ENCODE data around the gene LRIT1. TPM values are rescaled to one million over a fixed set of nuclear protein-coding genes. Genes with fewer than 3 reads are reported as not detected.

Gene LRIT1
- total RNA-seq, 1 experiment from 2014 or later, result not detected

- Histone ChIP-seq H3F3A (ENCODE audit: insufficient read depth, low read depth) (peaks cover 19% of the 10 kb centered on the region), H3K4me1 (replicated peaks; ENCODE audit: insufficient read depth) (peaks cover 20% of the 10 kb centered on the region), H3K9me2 (ENCODE audit: insufficient read depth) (no peaks in the 10 kb centered on the region), H3K4me3 (no peak overlapping the region), H3K9me3 (ENCODE audit: insufficient read depth, low read depth) (no peaks in the 10 kb centered on the region), H3K27ac (peak overlapping the region; percentile 64), H4K20me1 (ENCODE audit: insufficient read depth) (no peaks in the 10 kb centered on the region), H2AFZ (no peak overlapping the region), H3K79me2 (ENCODE audit: low read depth) (no peaks in the 10 kb centered on the region), H3K27me3 (ENCODE audit: insufficient read depth, low read depth) (no peaks in the 10 kb centered on the region), H3K36me3 (ENCODE audit: low read depth) (no peaks in the 10 kb centered on the region), H3K4me2 (peak overlapping the region; percentile 11; the same call in 1 of the 2 replicates)
- intact Hi-C loops (cut with micrococcal nuclease; ENCODE audit: unreplicated experiment), result loop anchor here (1.0 kb wide), 2 partner anchors 67 to 225 kb away; no protein-coding TSS in a partner anchor
- ChIA-PET POLR2A (ENCODE audit: unreplicated experiment) (no interaction called here), CTCF (no interaction called here)
- BruUV-seq (replicated peaks), result no TSS peak
- peak; percentile 36 to 80 for DNase-seq
- TF ChIP-seq EZH2 (IDR thresholded peaks at IDR 0.05; ENCODE audit: low read depth), result no peak
- TF ChIP-seq, protein P1, sequence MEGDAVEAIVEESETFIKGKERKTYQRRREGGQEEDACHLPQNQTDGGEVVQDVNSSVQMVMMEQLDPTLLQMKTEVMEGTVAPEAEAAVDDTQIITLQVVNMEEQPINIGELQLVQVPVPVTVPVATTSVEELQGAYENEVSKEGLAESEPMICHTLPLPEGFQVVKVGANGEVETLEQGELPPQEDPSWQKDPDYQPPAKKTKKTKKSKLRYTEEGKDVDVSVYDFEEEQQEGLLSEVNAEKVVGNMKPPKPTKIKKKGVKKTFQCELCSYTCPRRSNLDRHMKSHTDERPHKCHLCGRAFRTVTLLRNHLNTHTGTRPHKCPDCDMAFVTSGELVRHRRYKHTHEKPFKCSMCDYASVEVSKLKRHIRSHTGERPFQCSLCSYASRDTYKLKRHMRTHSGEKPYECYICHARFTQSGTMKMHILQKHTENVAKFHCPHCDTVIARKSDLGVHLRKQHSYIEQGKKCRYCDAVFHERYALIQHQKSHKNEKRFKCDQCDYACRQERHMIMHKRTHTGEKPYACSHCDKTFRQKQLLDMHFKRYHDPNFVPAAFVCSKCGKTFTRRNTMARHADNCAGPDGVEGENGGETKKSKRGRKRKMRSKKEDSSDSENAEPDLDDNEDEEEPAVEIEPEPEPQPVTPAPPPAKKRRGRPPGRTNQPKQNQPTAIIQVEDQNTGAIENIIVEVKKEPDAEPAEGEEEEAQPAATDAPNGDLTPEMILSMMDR (conservative IDR thresholded peaks at IDR 0.05), result no peak
These were observed 28.4 kb upstream of the LRIT1 start for GRCh38 chr10:84269773-84270172.

DNA sequence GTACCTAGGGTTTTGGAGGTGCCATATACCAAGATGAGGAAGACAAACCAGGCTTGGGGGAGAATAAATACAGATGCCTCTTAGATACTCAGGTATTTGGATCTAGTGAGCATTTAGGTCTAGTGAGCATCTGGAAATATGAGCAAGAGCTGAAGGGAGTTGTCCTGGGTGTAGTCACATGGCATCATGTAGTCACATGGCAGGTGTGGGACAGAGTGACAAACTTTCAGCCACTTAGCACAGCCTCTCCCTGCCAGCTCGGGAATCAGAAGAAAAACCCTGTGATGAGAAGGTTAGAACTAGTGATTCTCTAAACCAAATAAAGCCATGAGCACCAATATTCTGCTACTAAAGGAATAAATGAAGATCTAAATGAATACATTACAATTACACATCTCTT lies 27.8 kb upstream of the LRIT1 start:
- Histone ChIP-seq H3K27me3 (ENCODE audit: insufficient read depth, low read depth) (peaks cover under 1% of the 10 kb centered on the region; the same call in 1 of the 2 replicates), H2AFZ (no peak overlapping the region), H3K4me3 (no peak overlapping the region), H3K36me3 (ENCODE audit: low read depth) (no peaks in the 10 kb centered on the region), H3K9me3 (ENCODE audit: insufficient read depth, low read depth) (no peaks in the 10 kb centered on the region), H3K79me2 (ENCODE audit: low read depth) (no peaks in the 10 kb centered on the region), H3F3A (ENCODE audit: insufficient read depth, low read depth) (peaks cover 19% of the 10 kb centered on the region), H3K27ac (peak overlapping the region; percentile 64), H3K4me1 (replicated peaks; ENCODE audit: insufficient read depth) (peaks cover 20% of the 10 kb centered on the region), H3K4me2 (peak overlapping the region; percentile 11; the same call in 1 of the 2 replicates), H3K9me2 (ENCODE audit: insufficient read depth) (no peaks in the 10 kb centered on the region), H4K20me1 (ENCODE audit: insufficient read depth) (no peaks in the 10 kb centered on the region)
- TF ChIP-seq, protein P1 (conservative IDR thresholded peaks at IDR 0.05), result no peak
- no peak for TF ChIP-seq EZH2 (IDR thresholded peaks at IDR 0.05; ENCODE audit: low read depth)
- intact Hi-C loops (cut with micrococcal nuclease; ENCODE audit: unreplicated experiment), result no loop called here
- CTCF ChIA-PET, result no interaction called here
- no peak for DNase-seq
- BruUV-seq (replicated peaks), result no TSS peak
- POLR2A ChIA-PET (ENCODE audit: unreplicated experiment), result no interaction called here

GRCh38 chr10:84267503-84268126 lies 26.3 kb upstream of the LRIT1 start:
- Histone ChIP-seq H3F3A (ENCODE audit: insufficient read depth, low read depth) (peaks cover 19% of the 10 kb centered on the region), H3K36me3 (ENCODE audit: low read depth) (no peaks in the 10 kb centered on the region), H3K4me1 (replicated peaks; ENCODE audit: insufficient read depth) (peaks cover 20% of the 10 kb centered on the region), H4K20me1 (ENCODE audit: insufficient read depth) (no peaks in the 10 kb centered on the region), H3K27me3 (ENCODE audit: insufficient read depth, low read depth) (peaks cover 15% of the 10 kb centered on the region), H3K9me3 (ENCODE audit: insufficient read depth, low read depth) (no peaks in the 10 kb centered on the region), H3K27ac (no peak overlapping the region), H3K9me2 (ENCODE audit: insufficient read depth) (no peaks in the 10 kb centered on the region), H2AFZ (no peak overlapping the region), H3K79me2 (ENCODE audit: low read depth) (no peaks in the 10 kb centered on the region), H3K4me3 (no peak overlapping the region), H3K4me2 (no peak overlapping the region)
- ChIA-PET CTCF (interaction anchor here (0.9 to 1.4 kb wide), 3 partner anchors 108 to 272 kb away, joined by 3 to 6 read pairs (median 4); no protein-coding TSS in a partner anchor), POLR2A (ENCODE audit: unreplicated experiment) (no interaction called here)
- BruUV-seq (replicated peaks), result no TSS peak
- intact Hi-C loops (cut with micrococcal nuclease; ENCODE audit: unreplicated experiment), result no loop called here
- TF ChIP-seq EZH2 (IDR thresholded peaks at IDR 0.05; ENCODE audit: low read depth), result no peak
- TF ChIP-seq, protein P1 (conservative IDR thresholded peaks at IDR 0.05), result peak; percentile 59; the same call in 1 of the 2 replicates
- DNase-seq, result peak in 1 of 2 experiments; percentile 19

Data from PC-9 (cell line).